Prostate gland (tissue), 2 donors: ENCODE results near the gene RAB8B. TPM values are rescaled to one million over a fixed set of nuclear protein-coding genes. Genes with fewer than 3 reads are reported as not detected.

ENCODE experiments used
- DNase-seq: peaks from one replicate; pipeline ENCODE4 v3.0.0-alpha.2; 2019; ENCODE audit warnings: low spot score
- H3K27ac ChIP-seq, 2 donors: fragments of 200-600 bp; sonication (generic); 2 replicates each; pipeline ENCODE4 v1.5.1; 2017 to 2019
- H3K27me3 ChIP-seq: fragments of 200-600 bp; sonication (generic); replicated peaks from 2 replicates; pipeline ENCODE4 v1.5.1; 2019; ENCODE audit not compliant: insufficient read depth
- H3K36me3 ChIP-seq, 2 donors: fragments of 200-600 bp; sonication (generic); 1 replicate in 1 of 2; 2 replicates in 1 of 2; pipeline versions ENCODE4 v1.5.1 to v1.8.1; 2017 to 2019
- H3K4me1 ChIP-seq: fragments of 200-600 bp; sonication (generic); replicated peaks from 2 replicates; pipeline ENCODE4 v1.5.1; 2019
- H3K4me3 ChIP-seq, 2 donors: fragments of 200-600 bp; sonication (generic); 2 replicates each; pipeline ENCODE4 v1.5.1; 2017 to 2019
- H3K9me3 ChIP-seq: fragments of 200-600 bp; sonication (generic); 2 replicates; pipeline ENCODE4 v1.5.1; 2017
- CTCF ChIP-seq, 4 experiments: fragments of 200-600 bp in 2 of 4; fragments of 450-650 bp in 2 of 4; sonication (generic) in 2 of 4; IDR thresholded peaks; 1 replicate in 3 of 4; 2 replicates in 1 of 4; pipeline ENCODE4 v1.5.1; 2016 to 2019; ENCODE audit warnings: antibody characterized with exemption in 4 of 4, mild to moderate bottlenecking in 2 of 4, moderate library complexity in 2 of 4
- POLR2A ChIP-seq: fragments of 450-650 bp; IDR thresholded peaks from one replicate; pipeline ENCODE4 v1.6.1; 2016; ENCODE audit warnings: antibody characterized with exemption, mild to moderate bottlenecking
- POLR2AphosphoS5 ChIP-seq: sonication (generic); formaldehyde crosslinking; IDR thresholded peaks from one replicate; pipeline ENCODE4 v1.6.1; 2017; ENCODE audit warnings: antibody characterized with exemption
- WGBS: methylation state at CpG from one replicate; pipeline ENCODE4 v1.1.5; 2018; 5-methylcytosine and 5-hydroxymethylcytosine counted together
- intact Hi-C: fragments of 100-400 bp; cut with DNase I; formaldehyde crosslinking; loops from one replicate; pipeline ENCODE4 v1.14.2; 2022
- total RNA-seq, 2 donors: library from RNA; depleted of rRNA; stranded (reverse); fragments of >200 nt; gene quantifications; one replicate each; pipeline ENCODE4 v1.1.0, GENCODE V29; 2016

Gene RAB8B
- total RNA-seq, 2 donors from 2014 or later = 18.5 to 29.2 TPM

GRCh38 chr15:63151665-63152064 lies 37.7 kb upstream of the RAB8B start:
- no peak for DNase-seq
- H3K27ac ChIP-seq = no peak overlapping the region
- no peaks in the 10 kb centered on the region for H3K9me3 ChIP-seq
- H3K4me3 ChIP-seq = no peak overlapping the region
- intact Hi-C loops = no loop called here
- no peaks in the 10 kb centered on the region for H3K4me1 ChIP-seq
- no peaks in the 10 kb centered on the region for H3K36me3 ChIP-seq
- no peaks in the 10 kb centered on the region for H3K27me3 ChIP-seq
- TF ChIP-seq POLR2A (no peak), POLR2AphosphoS5 (no peak), CTCF (IDR thresholded peaks at IDR 0.05) (no peak)
- WGBS = 96% methylated on average over 1 of the region's 1 CpG

GRCh38 chr15:63155486-63155885 lies 33.9 kb upstream of the RAB8B start:
- Histone ChIP-seq H3K4me1 (no peaks in the 10 kb centered on the region), H3K4me3 (peak overlapping the region in 1 of 2 donors; percentile 67), H3K27ac (no peak overlapping the region), H3K9me3 (no peaks in the 10 kb centered on the region), H3K36me3 (no peaks in the 10 kb centered on the region), H3K27me3 (no peaks in the 10 kb centered on the region)
- intact Hi-C loops = no loop called here
- 71% methylated on average over 3 of the region's 3 CpGs for WGBS
- no peak for TF ChIP-seq CTCF (IDR thresholded peaks at IDR 0.05)
- no peak for TF ChIP-seq POLR2AphosphoS5
- no peak for TF ChIP-seq POLR2A
- no peak for DNase-seq

- WGBS = 7% methylated on average over 10 of the region's 10 CpGs
- peak overlapping the region; percentile 94 to 95 for H3K27ac ChIP-seq
- H3K4me1 ChIP-seq = no peaks in the 10 kb centered on the region
- peak overlapping the region; percentile 67 to 71 for H3K4me3 ChIP-seq
- intact Hi-C loops = no loop called here
- no peaks in the 10 kb centered on the region for H3K27me3 ChIP-seq
- no peaks in the 10 kb centered on the region for H3K36me3 ChIP-seq
- no peaks in the 10 kb centered on the region for H3K9me3 ChIP-seq
- TF ChIP-seq POLR2AphosphoS5 (no peak), POLR2A (no peak), CTCF (IDR thresholded peaks at IDR 0.05) (peak in 1 of 4 experiments; percentile 5)
- DNase-seq = no peak
Observed at GRCh38 chr15:63156086-63156710, 33.2 kb upstream of the RAB8B start.

- DNase-seq = peak; percentile 44
- no peaks in the 10 kb centered on the region for H3K4me1 ChIP-seq
- intact Hi-C loops = no loop called here
- no peaks in the 10 kb centered on the region for H3K9me3 ChIP-seq
- peak overlapping the region; percentile 94 to 95 for H3K27ac ChIP-seq
- H3K36me3 ChIP-seq = no peaks in the 10 kb centered on the region
- H3K4me3 ChIP-seq = peak overlapping the region; percentile 67 to 71
- no peaks in the 10 kb centered on the region for H3K27me3 ChIP-seq
- whole genome bisulfite sequencing = under 1% methylated on average over 16 of the region's 16 CpGs
- TF ChIP-seq POLR2A (no peak), CTCF (IDR thresholded peaks at IDR 0.05) (no peak)
Observed at GRCh38 chr15:63156755-63157117, 32.7 kb upstream of the RAB8B start.

GRCh38 chr15:63157118-63157843 lies 32.1 kb upstream of the RAB8B start, which contains the start of gene RPS27L:
TSS of gene RPS27L (minus strand) at chr15:63157477. CDS start at chr15:63157405, 72 bp downstream.
- peak; percentile 93 for DNase-seq
- no peaks in the 10 kb centered on the region for H3K9me3 ChIP-seq
- H3K4me1 ChIP-seq = no peaks in the 10 kb centered on the region
- TF ChIP-seq CTCF (IDR thresholded peaks at IDR 0.05) = peak in 1 of 4 experiments; percentile 6
- TF ChIP-seq POLR2A = peak; percentile 54
- TF ChIP-seq POLR2AphosphoS5 = peak; percentile 86
- H3K4me3 ChIP-seq = peak within 1 kb of the TSS; percentile 67 to 71
- no peaks in the 10 kb centered on the region for H3K36me3 ChIP-seq
- WGBS = under 1% methylated on average over 50 of the region's 60 CpGs
- intact Hi-C loops = no loop called here
- no peaks in the 10 kb centered on the region for H3K27me3 ChIP-seq
- H3K27ac ChIP-seq = peak within 1 kb of the TSS; percentile 94 to 95
